Right ventricle myocardium inferior (tissue), 1 donor: ENCODE data around the gene RGS8. TPM values are rescaled to one million over a fixed set of nuclear protein-coding genes. Genes with fewer than 3 reads are reported as not detected.

Experiments
- ATAC-seq: fragments of 200-7000 bp; cut with Tn5 transposase; one replicate; pipeline ENCODE4 v1.9.1; 2020; ENCODE audit warnings: mild to moderate bottlenecking, moderate library complexity
- DNase-seq: peaks from one replicate; pipeline ENCODE4 v3.0.0; 2021; ENCODE audit errors: missing footprints
- intact Hi-C: fragments of 100-400 bp; cut with DNase I; formaldehyde crosslinking; loops from one replicate; pipeline ENCODE4 v1.11.0; 2022
- long read RNA-seq: library from polyadenylated mRNA; unstranded; transcript quantifications from one replicate; pipeline ENCODE4 v2.0.0, GENCODE V29; 2021
- total RNA-seq: library from RNA; stranded (reverse); fragmentation: NEBNext Ultra II Directional; extraction: Animal tissue kit (Norgen Biotek cat#: 25700); gene quantifications from one replicate; pipeline ENCODE4 v1.2.1, GENCODE V29; 2021
- donor health status: DM: no; HTN: yes; CAD: no; lungs with severe emphysema.

The RGS8 gene
- not detected for total RNA-seq
- long read RNA-seq, result 0 reads

GRCh38 chr1:182684116-182684828 lies at the start of gene RGS8:
Gene RGS8, minus strand, starts transcription at chr1:182684587. Its CDS starts 14,938 bp downstream, at chr1:182669649.
- intact Hi-C loops, result no loop called here
- no peak for ATAC-seq
- no peak for DNase-seq

DNA sequence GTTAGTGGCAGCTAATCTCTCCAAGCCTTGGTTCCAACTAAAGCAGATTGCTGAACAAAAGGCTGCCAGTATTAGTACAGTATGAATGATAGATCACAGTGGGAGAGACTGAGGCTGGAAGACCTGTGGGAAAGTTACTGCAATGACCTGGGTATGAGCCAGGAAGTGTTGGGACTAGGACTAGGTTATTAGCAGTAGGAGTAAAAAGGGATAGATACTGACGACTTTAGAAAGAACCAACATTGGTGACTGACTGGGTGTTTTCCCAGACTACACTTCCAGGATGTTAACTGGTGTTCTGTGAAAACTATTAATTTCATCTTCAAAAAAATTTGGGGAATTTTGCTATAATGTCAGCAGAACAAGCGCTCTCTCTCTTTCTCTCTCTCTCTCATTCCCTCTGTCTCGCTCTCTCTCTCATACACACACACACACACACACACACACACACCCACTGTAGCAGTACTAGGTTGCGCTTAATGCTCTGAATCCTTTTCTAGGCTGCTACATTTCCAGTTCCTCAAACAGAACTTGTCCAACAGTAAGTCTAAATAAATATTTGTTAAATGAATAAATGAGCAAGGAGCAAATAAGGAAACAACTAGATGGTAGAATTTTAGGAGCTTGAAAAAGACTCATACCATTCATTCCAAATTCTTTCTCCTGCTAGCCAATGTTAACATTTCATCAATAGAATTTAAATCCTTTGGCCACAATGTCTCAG lies 47.6 kb upstream of the RGS8 start:
- no peak for DNase-seq
- intact Hi-C loops, result no loop called here
- ATAC-seq, result no peak

DNA sequence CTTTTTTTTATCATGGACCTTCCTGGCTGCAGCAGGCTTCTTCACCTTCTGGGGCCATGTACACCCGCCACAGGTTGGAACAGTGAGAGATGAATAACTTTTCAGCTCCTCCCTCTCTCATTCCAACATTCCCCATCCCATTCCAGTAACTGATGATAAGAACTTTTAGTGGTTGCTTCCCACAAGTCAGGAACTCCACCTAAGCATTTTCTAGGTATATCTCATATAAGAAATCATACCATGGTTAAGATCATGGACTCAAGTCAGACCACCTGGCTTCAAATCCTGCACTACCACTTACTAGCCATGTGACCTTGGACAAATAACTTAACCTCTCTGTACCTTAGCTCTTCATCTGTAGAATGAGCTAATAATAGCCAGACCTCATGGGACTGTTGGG lies 42.5 kb upstream of the RGS8 start:
- DNase-seq, result no peak
- no peak for ATAC-seq
- intact Hi-C loops, result no loop called here

DNA sequence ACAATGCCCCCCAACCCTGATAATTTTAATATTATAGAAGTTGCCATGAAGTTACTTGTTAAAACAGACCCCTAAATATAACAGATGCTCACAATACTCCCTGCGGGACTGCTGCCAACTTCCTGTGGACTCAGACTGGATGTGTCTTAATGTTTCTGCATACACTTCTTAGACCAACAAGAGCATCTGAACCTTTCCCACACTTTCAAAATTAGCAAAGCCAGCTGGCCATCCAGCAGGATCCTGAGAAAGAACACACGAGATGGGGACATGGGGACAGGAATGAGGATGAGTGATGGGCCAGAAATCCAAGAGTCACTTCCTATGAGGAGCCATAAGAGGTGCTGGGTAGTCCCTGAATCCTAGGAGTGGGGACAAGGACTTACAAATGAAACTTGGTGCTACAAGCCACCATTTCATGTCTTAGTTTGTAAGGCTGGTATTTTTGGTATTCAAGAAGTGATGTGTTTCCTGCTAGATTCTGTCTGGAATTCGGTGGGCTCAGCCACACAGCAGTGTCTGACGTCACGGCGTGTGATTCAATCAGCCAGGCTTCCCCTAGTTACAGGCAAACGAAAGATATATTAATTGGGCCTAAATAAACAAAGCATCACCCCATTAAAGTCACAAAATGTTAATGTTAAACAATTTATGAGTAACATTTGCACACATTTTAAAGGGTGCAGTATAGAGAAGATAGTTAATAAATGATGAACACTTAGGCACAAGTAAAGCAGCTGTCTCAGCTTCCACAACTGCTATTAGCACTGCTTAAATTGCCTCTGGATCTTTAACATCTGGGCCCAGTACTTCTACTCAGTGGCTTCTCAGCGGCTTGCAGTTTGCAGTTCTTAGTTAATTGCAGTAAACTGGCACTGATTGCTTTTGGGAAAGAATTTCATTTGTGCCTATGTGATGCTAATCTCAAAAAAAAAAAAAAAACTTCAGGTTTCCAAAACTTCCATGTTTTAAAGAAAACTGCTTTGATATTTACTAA lies 41.2 kb upstream of the RGS8 start:
- ATAC-seq (no peak), DNase-seq (no peak)
- intact Hi-C loops, result no loop called here

DNA sequence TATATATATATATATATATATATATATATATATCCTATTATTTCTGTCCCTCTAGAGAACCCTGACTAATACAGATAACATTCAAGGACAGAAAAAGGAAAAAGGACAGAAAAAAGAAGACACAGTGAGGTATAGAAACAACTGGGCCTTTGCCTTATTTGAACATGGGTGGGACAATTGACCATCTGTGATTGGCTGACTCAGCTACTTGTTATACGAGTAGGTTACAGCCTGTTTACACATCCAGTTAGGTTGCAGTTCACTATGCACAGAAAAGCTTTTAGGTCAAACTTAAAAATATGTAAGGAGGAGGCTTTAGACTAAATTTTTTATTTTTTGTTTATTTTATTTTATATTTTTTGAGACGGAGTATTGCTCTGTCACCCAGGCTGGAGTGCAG lies 39.8 kb upstream of the RGS8 start:
- no peak for DNase-seq
- intact Hi-C loops, result no loop called here
- ATAC-seq, result no peak

DNA sequence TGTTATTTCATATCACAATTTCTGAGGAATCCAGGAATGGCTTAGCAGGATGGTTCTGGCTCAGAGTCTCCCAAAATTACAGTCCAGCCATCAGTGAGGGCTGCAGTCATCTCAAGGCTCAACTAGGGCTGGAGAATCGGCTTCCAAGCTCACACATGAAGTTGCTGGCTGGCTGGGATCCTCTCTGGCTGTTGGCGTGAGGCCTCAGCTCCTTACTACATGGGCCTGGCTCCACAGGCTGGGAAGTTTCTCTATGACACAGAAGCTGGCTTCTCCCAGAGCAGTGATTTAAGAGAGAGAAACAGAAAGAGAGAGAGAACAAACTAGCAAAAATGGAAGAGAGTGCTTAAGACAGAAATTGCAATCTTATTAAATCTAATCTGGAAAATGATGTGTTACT lies 38.8 kb upstream of the RGS8 start:
- DNase-seq (peak; percentile 78), ATAC-seq (peak; percentile 91)
- intact Hi-C loops, result no loop called here

DNA sequence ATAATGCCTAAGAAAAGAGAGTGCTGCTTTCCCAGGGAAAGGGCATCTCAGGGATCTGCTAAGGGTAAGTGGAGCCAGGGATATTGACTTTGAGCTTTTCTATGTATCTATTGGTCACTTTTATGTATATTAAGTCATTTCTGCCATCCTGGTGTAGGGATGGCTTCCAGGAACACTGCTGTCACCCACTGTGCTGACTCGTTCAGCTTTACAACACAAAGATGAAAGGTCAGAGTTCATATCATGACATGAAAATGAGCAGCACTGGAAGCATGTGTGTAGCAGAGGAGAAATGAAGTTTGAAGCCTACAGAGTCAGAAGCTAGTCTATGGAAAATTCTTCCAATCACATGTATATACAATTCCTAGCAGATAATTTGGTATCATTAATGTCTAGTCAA lies 37.1 kb upstream of the RGS8 start:
- intact Hi-C loops, result no loop called here
- no peak for DNase-seq
- ATAC-seq, result no peak

DNA sequence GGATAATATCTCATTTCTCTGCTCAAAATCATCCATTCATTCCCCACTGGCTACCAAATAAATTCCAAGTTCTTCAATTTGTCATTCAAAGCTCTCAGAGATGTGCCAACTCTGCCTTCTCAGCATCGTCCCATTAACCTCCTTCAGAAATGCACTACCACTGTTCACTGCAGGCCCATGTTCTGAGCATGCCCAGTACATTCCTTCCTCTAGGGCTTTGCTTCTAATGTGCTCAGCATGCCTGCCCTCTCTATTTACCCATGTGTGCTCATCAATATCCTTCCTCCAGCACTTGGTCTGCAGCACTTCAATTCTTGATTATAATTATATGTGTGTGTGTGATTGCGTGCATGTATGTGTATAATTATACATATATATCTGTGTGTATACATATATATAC lies 36.1 kb upstream of the RGS8 start:
- intact Hi-C loops, result no loop called here
- ATAC-seq (no peak), DNase-seq (no peak)

GRCh38 chr1:182719553-182719952 lies 35.2 kb upstream of the RGS8 start:
- DNase-seq (no peak), ATAC-seq (no peak)
- intact Hi-C loops, result no loop called here

DNA sequence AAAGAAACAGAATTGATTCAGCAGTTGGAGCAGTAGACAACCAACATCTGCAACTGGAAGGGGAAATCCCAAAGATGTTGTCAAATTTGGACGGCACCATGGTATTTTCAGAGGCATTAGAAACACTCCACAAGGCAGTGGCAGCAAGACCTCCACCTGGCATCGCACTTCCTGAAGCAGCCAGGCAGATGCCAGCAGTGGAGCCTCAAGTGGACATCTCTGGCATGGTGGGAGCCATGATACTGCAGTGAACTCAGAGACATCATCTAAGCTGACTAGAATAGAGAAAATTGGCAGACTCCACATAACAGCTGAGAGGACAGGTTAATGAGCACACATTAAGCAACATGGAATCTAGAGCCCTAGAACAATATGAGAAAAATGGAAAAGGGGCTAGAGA lies 33.9 kb upstream of the RGS8 start:
- ATAC-seq (no peak), DNase-seq (no peak)
- intact Hi-C loops, result no loop called here

DNA sequence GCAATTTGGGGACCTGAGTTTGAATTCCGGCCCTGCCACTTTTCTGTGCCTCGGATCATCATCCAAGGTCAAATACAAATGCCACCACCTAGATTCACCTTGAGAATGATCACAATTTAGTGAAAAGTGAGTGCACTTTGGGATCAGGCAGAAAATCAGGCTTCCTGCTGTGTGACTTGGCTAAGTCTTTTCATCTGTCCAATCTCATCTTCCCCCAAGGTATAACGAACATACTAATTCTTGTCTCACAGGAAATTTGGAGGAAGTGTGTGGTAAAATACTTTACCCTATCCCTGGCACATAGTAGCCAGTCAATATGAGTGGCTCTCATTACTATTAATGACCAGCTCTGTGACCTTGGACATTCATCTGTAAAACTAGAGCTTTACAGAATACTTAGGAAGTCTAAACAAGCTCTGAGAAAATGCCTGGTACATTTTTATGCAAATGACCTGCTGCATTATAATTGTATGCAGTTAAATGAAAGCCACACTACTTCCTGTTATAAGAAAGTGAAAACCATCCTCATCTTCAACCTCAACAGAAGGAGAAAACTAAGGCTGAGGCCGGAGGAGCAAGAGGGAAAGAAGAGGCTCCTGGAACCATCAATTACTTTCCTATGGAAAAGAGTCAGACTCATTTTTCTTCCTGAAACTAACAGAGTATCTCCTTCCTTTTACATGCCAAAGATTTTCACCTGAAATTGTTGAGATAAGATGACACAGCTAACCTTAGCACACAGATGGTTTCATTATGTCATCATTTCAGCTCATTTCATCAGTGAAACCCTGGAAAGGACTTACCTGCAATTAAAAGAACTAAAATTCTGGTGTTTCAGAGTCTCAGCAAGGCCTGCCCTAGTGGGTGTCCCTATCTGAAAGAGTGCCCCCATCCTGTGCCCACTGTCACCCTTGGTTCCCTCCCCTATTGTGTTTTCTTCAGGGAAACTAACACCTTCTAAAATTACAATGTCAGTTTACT lies 32.6 kb upstream of the RGS8 start:
- intact Hi-C loops, result no loop called here
- ATAC-seq (no peak), DNase-seq (no peak)

- no peak for ATAC-seq
- no peak for DNase-seq
- intact Hi-C loops, result no loop called here
These were observed 31.1 kb upstream of the RGS8 start for GRCh38 chr1:182715531-182715930.

GRCh38 chr1:182714546-182714945 lies 30.2 kb upstream of the RGS8 start:
- ATAC-seq, result no peak
- intact Hi-C loops, result no loop called here
- no peak for DNase-seq

DNA sequence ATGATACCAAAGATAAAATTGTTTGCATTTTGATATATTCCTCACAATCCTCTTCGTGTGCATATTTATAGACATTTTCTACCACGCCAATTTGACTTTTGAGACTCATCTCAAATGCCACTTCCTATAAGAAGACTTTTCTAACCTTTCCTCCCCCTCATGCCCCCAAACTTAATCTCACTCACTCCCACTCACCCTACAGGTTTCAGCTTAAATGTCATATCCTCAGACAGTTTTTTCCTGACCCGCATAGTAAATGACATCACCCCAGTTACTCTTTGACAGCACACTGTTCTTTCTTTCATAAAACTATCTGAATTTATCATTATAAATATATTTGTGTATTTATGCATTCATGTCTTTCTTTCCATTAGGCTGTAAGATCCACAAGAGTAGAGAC lies 29.6 kb upstream of the RGS8 start:
- intact Hi-C loops, result no loop called here
- DNase-seq, result no peak
- no peak for ATAC-seq

- no peak for DNase-seq
- no peak for ATAC-seq
- intact Hi-C loops, result no loop called here
These were observed 29.1 kb upstream of the RGS8 start for GRCh38 chr1:182713492-182713891.

GRCh38 chr1:182709855-182710254 lies 25.5 kb upstream of the RGS8 start:
- intact Hi-C loops, result no loop called here
- DNase-seq (no peak), ATAC-seq (no peak)

GRCh38 chr1:182709225-182709764 lies 24.9 kb upstream of the RGS8 start:
- intact Hi-C loops, result no loop called here
- ATAC-seq (no peak), DNase-seq (no peak)

DNA sequence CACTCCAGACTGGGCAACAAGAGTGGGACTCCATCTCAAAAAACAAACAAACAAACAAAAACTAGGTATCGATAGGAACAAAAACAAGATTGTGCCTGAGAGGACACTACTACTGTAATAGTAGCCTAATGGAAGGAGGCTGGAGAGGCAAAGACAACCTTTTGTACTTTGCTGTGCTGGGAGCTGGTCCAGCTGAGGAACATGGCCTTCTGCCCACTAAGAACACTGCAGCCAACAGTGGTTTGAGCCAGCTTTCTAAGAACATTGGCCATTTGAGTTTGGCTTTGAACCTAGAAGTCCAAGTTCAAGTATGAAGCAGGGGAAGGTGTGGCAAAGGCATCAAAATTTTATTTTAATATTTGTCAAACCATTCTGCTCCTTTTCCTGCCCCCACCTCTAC lies 22.7 kb upstream of the RGS8 start:
- intact Hi-C loops, result no loop called here
- ATAC-seq, result peak; percentile 83
- DNase-seq, result no peak
